GM23338 (cell line): ENCODE measurements around the gene HELZ. TPM values are rescaled to one million over a fixed set of nuclear protein-coding genes. Genes with fewer than 3 reads are reported as not detected.
"Not testable (repeated sequence)": the region's sequence is repeated elsewhere in the genome, so short reads cannot be mapped to it uniquely, and the experiment has no call there.

ENCODE experiments used
- ATAC-seq: fragments of 200-7000 bp; cut with Tn5 transposase; 3 replicates; pipeline ENCODE4 v1.9.1; 2020
- DNase-seq: peaks from one replicate; pipeline ENCODE4 v3.0.0-alpha.2; 2015; ENCODE audit warnings: low spot score
- H2AFZ ChIP-seq: fragments of 200-600 bp; sonication (generic); 2 replicates; pipeline ENCODE4 v1.8.0; 2016; ENCODE audit warnings: antibody characterized with exemption, mild to moderate bottlenecking, moderate library complexity
- H3F3A ChIP-seq: fragments of 200-600 bp; sonication (generic); replicated peaks from 2 replicates; pipeline ENCODE4 v1.8.0; 2017; ENCODE audit warnings: antibody characterized with exemption, mixed run types, low read depth
- H3K27ac ChIP-seq: fragments of 200-600 bp; sonication (generic); 2 replicates; pipeline ENCODE4 v1.6.1; 2016; ENCODE audit warnings: low read depth
- H3K27me3 ChIP-seq: fragments of 200-600 bp; sonication (generic); 2 replicates; pipeline ENCODE4 v1.8.0; 2016; ENCODE audit warnings: mild to moderate bottlenecking, mixed run types, moderate library complexity; ENCODE audit not compliant: insufficient read depth
- H3K36me3 ChIP-seq: fragments of 200-600 bp; sonication (generic); 2 replicates; pipeline ENCODE4 v1.8.0; 2016; ENCODE audit warnings: mild to moderate bottlenecking; ENCODE audit not compliant: insufficient read depth
- H3K4me1 ChIP-seq: fragments of 200-600 bp; sonication (generic); 2 replicates; pipeline ENCODE4 v1.8.0; 2016; ENCODE audit warnings: mild to moderate bottlenecking, moderate library complexity; ENCODE audit not compliant: insufficient read depth
- H3K4me2 ChIP-seq: fragments of 200-600 bp; sonication (generic); 2 replicates; pipeline ENCODE4 v1.7.1; 2017; ENCODE audit warnings: mixed run types
- H3K4me3 ChIP-seq: fragments of 200-600 bp; sonication (generic); 2 replicates; pipeline ENCODE4 v1.6.1; 2016; ENCODE audit warnings: mixed run types
- H3K79me2 ChIP-seq: fragments of 200-600 bp; sonication (generic); replicated peaks from 2 replicates; pipeline ENCODE4 v1.8.0; 2017; ENCODE audit warnings: mild to moderate bottlenecking; ENCODE audit not compliant: insufficient read depth
- H3K9me2 ChIP-seq: fragments of 200-600 bp; sonication (generic); 2 replicates; pipeline ENCODE4 v1.8.0; 2017; ENCODE audit not compliant: insufficient read depth
- H4K20me1 ChIP-seq: fragments of 200-600 bp; sonication (generic); replicated peaks from 2 replicates; pipeline ENCODE4 v1.8.0; 2017; ENCODE audit warnings: mild to moderate bottlenecking; ENCODE audit not compliant: insufficient read depth
- H3K27ac Mint-ChIP-seq: 2 replicates; pipeline ENCODE4 v1.8.0; 2020; ENCODE audit warnings: inconsistent platforms, mild to moderate bottlenecking, moderate library complexity, mixed read lengths
- H3K27me3 Mint-ChIP-seq: 3 replicates; pipeline ENCODE4 v1.8.0; 2022; ENCODE audit warnings: low read depth, mild to moderate bottlenecking, moderate library complexity, mixed read lengths, inconsistent platforms; ENCODE audit not compliant: insufficient read depth, poor library complexity
- H3K36me3 Mint-ChIP-seq: 3 replicates; pipeline ENCODE4 v1.8.0; 2021; ENCODE audit warnings: low read depth, mild to moderate bottlenecking, inconsistent platforms, moderate library complexity, mixed read lengths
- H3K4me1 Mint-ChIP-seq: 3 replicates; pipeline ENCODE4 v1.8.0; 2020; ENCODE audit warnings: mild to moderate bottlenecking, inconsistent platforms, mixed read lengths
- H3K4me3 Mint-ChIP-seq: 3 replicates; pipeline ENCODE4 v1.8.0; 2021; ENCODE audit warnings: moderate library complexity, mild to moderate bottlenecking, inconsistent platforms, mixed read lengths
- H3K9me3 Mint-ChIP-seq: 3 replicates; pipeline ENCODE4 v1.8.0; 2020; ENCODE audit warnings: moderate library complexity, mild to moderate bottlenecking, inconsistent platforms, mixed read lengths
- CREB1 ChIP-seq: fragments of 250-450 bp; sonication (Bioruptor Pico); IDR thresholded peaks from 2 replicates; pipeline ENCODE4 v1.5.0; 2020; ENCODE audit warnings: low read depth, mild to moderate bottlenecking, moderate library complexity
- CTCF ChIP-seq, 2 experiments: fragments of 200-600 bp in 1 of 2; sonication (generic) in 1 of 2; conservative IDR thresholded peaks; 2 replicates each; pipeline versions ENCODE4 v1.5.1 to v1.6.1; 2016 to 2017; ENCODE audit warnings: antibody characterized with exemption in 2 of 2, low read depth in 2 of 2, mild to moderate bottlenecking in 2 of 2, moderate library complexity in 1 of 2
- ETS1 ChIP-seq: IDR thresholded peaks from 2 replicates; pipeline ENCODE4 v1.6.1; 2016; ENCODE audit warnings: antibody characterized with exemption
- EZH2 ChIP-seq: fragments of 200-600 bp; sonication (generic); IDR thresholded peaks from one replicate; pipeline ENCODE4 v1.8.0; 2017; ENCODE audit warnings: antibody characterized with exemption, mild to moderate bottlenecking, low read depth; ENCODE audit not compliant: unreplicated experiment
- EZH2phosphoT487 ChIP-seq: fragments of 200-600 bp; sonication (generic); IDR thresholded peaks from one replicate; pipeline ENCODE4 v1.8.1; 2018; ENCODE audit warnings: antibody characterized with exemption; ENCODE audit not compliant: unreplicated experiment
- JUNB ChIP-seq: IDR thresholded peaks from one replicate; pipeline ENCODE4 v1.6.1; 2016; ENCODE audit warnings: antibody characterized with exemption; ENCODE audit not compliant: unreplicated experiment
- POLR2AphosphoS5 ChIP-seq: IDR thresholded peaks from 2 replicates; pipeline ENCODE4 v1.6.1; 2016; ENCODE audit warnings: antibody characterized with exemption, low read depth
- REST ChIP-seq: IDR thresholded peaks from one replicate; pipeline ENCODE4 v1.6.1; 2018; ENCODE audit warnings: antibody characterized with exemption; ENCODE audit not compliant: unreplicated experiment
- STAT1 ChIP-seq: IDR thresholded peaks from one replicate; pipeline ENCODE4 v1.6.1; 2016; ENCODE audit warnings: antibody characterized with exemption; ENCODE audit not compliant: unreplicated experiment
- ZNF114 ChIP-seq: fragments of 250-450 bp; sonication (Bioruptor Pico); IDR thresholded peaks from 2 replicates; pipeline ENCODE4 v1.5.0; 2020; ENCODE audit warnings: mild to moderate bottlenecking, moderate library complexity
- ZNF331 ChIP-seq: fragments of 250-450 bp; sonication (Bioruptor Pico); IDR thresholded peaks from 2 replicates; pipeline ENCODE4 v1.5.0; 2020; ENCODE audit warnings: low read depth, mild to moderate bottlenecking, moderate library complexity
- ZNF462 ChIP-seq: fragments of 250-450 bp; sonication (Bioruptor Pico); IDR thresholded peaks from 2 replicates; pipeline ENCODE4 v1.5.0; 2020; ENCODE audit warnings: mild to moderate bottlenecking, moderate library complexity
- polyA plus RNA-seq: library from polyadenylated mRNA; unstranded; fragments of >200 nt; fragmentation: Nextera tagmentation; extraction: Ambion mirVana; gene quantifications from 2 replicates; pipeline ENCODE4 v1.2.1, GENCODE V29; 2016
- total RNA-seq: library from RNA; depleted of rRNA; stranded (reverse); fragments of >200 nt; shearing (Covaris generic); gene quantifications from 2 replicates; pipeline ENCODE4 v1.2.3, GENCODE V29; 2014

The HELZ gene
- total and polyA plus RNA-seq, 2 experiments from 2014 or later, result 38.9 to 62.0 TPM

GRCh38 chr17:67198131-67198530 is 46.9 kb downstream of the HELZ start:
- Histone ChIP-seq H3K27me3 (no peaks in the 10 kb centered on the region), H3K4me1 (no peaks in the 10 kb centered on the region), H3K27ac (no peak overlapping the region), H3K4me2 (no peak overlapping the region), H3K79me2 (no peaks in the 10 kb centered on the region), H3F3A (no peaks in the 10 kb centered on the region), H2AFZ (no peak overlapping the region), H3K36me3 (peaks cover 4% of the 10 kb centered on the region; the same call in 1 of the 2 replicates), H4K20me1 (no peaks in the 10 kb centered on the region), H3K4me3 (no peak overlapping the region), H3K9me2 (no peaks in the 10 kb centered on the region)
- ATAC-seq (no peak), DNase-seq (no peak)
- no peak overlapping the region for H3K27ac Mint-ChIP-seq
- TF ChIP-seq ETS1 (no peak), CREB1 (CRISPR knock-in tag) (no peak), EZH2 (no peak), CTCF (conservative IDR thresholded peaks at IDR 0.05; ENCODE audit: low read depth in 2 of 2) (no peak), JUNB (no peak), REST (no peak), ZNF114 (CRISPR knock-in tag) (no peak), ZNF462 (CRISPR knock-in tag) (no peak), POLR2AphosphoS5 (no peak), STAT1 (no peak), EZH2phosphoT487 (no peak), ZNF331 (CRISPR knock-in tag) (no peak)
- H3K27me3 Mint-ChIP-seq, result no peaks in the 10 kb centered on the region
- no peaks in the 10 kb centered on the region for H3K9me3 Mint-ChIP-seq
- H3K4me1 Mint-ChIP-seq, result no peaks in the 10 kb centered on the region
- H3K4me3 Mint-ChIP-seq, result no peak overlapping the region
- peaks cover 8% of the 10 kb centered on the region; the same call in 2 of the 3 replicates for H3K36me3 Mint-ChIP-seq

GRCh38 chr17:67197023-67197422 is 48.0 kb downstream of the HELZ start:
- H3K27me3 Mint-ChIP-seq, H3K4me1 ChIP-seq, H3K36me3 ChIP-seq, H3K4me1 Mint-ChIP-seq, H3K4me3 Mint-ChIP-seq, H3K9me3 Mint-ChIP-seq, H3K27me3 ChIP-seq, H3F3A ChIP-seq, H2AFZ ChIP-seq, H3K4me2 ChIP-seq, H4K20me1 ChIP-seq, H3K4me3 ChIP-seq, H3K27ac Mint-ChIP-seq, ATAC-seq, H3K36me3 Mint-ChIP-seq, H3K27ac ChIP-seq, H3K79me2 ChIP-seq, H3K9me2 ChIP-seq, DNase-seq: not testable (repeated sequence)
